NB4 (cell line): Measurements from ENCODE around the gene MEP1B.

Experiments
- DNase-seq: peaks from one replicate; pipeline ENCODE4 v3.0.0; 2010; ENCODE audit warnings: low read depth
- H3K4me3 ChIP-seq: one replicate; pipeline ENCODE4 v1.5.1; 2011; ENCODE audit warnings: mild to moderate bottlenecking, low read depth, low read length, moderate library complexity
- CTCF ChIP-seq: IDR thresholded peaks from one replicate; pipeline ENCODE4 v1.5.1; 2012; ENCODE audit warnings: low read depth, low read length
- MYC ChIP-seq: IDR thresholded peaks from 2 replicates; pipeline ENCODE4 v1.6.1; 2011; ENCODE audit warnings: low read depth, low read length
- POLR2A ChIP-seq: IDR thresholded peaks from 2 replicates; pipeline ENCODE4 v1.6.1; 2011; ENCODE audit warnings: mild to moderate bottlenecking; ENCODE audit not compliant: insufficient read length; ENCODE audit errors: extremely low read depth
- TF ChIP-seq, protein P1 (sequence below): IDR thresholded peaks from 2 replicates; pipeline ENCODE4 v1.6.1; 2011; ENCODE audit warnings: low read depth, low read length

Gene MEP1B

DNA sequence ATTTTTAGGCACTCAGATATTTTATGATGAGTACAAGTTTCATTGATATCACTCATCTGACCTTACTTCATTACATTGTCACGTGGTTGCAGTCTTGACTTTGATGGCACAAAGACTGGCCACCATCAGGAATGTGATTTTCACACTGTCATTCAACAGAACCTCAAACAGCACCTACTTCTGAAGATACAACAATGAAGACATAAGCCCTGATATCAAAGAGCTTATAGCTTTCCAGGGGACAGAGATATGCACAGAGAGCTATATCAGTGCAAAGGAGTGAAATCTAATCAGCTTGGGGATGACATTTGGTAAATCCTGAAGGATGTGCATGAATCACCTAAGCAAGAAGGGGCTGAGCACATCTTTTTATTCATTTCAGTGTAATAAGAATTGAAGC is 72.3 kb downstream of the MEP1B start:
- DNase-seq = no peak
- TF ChIP-seq POLR2A (no peak), MYC (no peak), CTCF (no peak)
- TF ChIP-seq, protein P1, sequence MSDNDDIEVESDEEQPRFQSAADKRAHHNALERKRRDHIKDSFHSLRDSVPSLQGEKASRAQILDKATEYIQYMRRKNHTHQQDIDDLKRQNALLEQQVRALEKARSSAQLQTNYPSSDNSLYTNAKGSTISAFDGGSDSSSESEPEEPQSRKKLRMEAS = no peak
- no peak overlapping the region for H3K4me3 ChIP-seq

DNA sequence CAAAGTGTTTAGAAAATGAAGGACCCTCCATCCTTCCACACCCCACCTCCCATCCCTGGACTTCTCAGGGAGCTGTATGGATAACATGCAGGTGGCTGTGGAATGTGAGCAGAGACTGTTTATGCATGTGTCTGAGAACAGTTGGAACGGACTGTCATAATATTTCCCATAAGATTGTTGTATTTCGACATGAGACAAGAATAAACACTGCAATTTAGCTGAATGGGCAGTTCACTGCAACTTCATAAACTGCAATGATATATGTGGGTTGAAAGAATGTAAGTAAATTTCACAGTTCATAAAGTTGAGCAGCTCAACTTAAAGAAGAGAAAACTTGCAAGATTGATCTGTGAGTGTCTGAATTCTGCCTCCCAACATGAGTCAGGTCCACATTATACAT is 74.6 kb downstream of the MEP1B start:
- no peak overlapping the region for H3K4me3 ChIP-seq
- no peak for DNase-seq
- TF ChIP-seq CTCF (no peak), POLR2A (no peak), MYC (no peak)
- TF ChIP-seq, protein P1 = no peak

- TF ChIP-seq, protein P1 = no peak
- TF ChIP-seq CTCF (no peak), MYC (no peak), POLR2A (no peak)
- no peak for DNase-seq
- H3K4me3 ChIP-seq = no peak overlapping the region
These were observed 77.6 kb downstream of the MEP1B start for GRCh38 chr18:32267463-32267862.
